H4 (cell line): ENCODE results near the gene CHURC1. TPM values are rescaled to one million over a fixed set of nuclear protein-coding genes. Genes with fewer than 3 reads are reported as not detected.

Experiments
- total RNA-seq: library from RNA; depleted of rRNA; stranded (reverse); fragments of >200 nt; shearing (Covaris generic); gene quantifications from 2 replicates; pipeline ENCODE4 v1.2.3, GENCODE V29; 2014; rRNA removed

The CHURC1 gene
- total RNA-seq, 1 experiment from 2014 or later = 92.5 TPM

Other genes with a start within 250 kb of the CHURC1 start
- 4.6 and 8.9 TPM in 2 replicates for gene PLEKHG3, start 210.0 kb upstream of the CHURC1 start, total RNA-seq
- 0.02 and 0.04 TPM in 2 replicates for gene SPTB, start 34.5 kb upstream of the CHURC1 start, total RNA-seq
- gene GPX2, start 28.3 kb downstream of the CHURC1 start, total RNA-seq = not detected in 2 replicates
- gene RAB15, start 57.9 kb downstream of the CHURC1 start, total RNA-seq = 10.1 and 10.3 TPM in 2 replicates
- 5.7 and 15.9 TPM in 2 replicates for gene FNTB, start 72.4 kb downstream of the CHURC1 start, total RNA-seq
- gene MAX, start 188.1 kb downstream of the CHURC1 start, total RNA-seq = 36.6 and 39.9 TPM in 2 replicates